ENCODE results near the gene PANK1. TPM values are rescaled to one million over a fixed set of nuclear protein-coding genes. Genes with fewer than 3 reads are reported as not detected.

The PANK1 gene
- total RNA-seq, 4 donors from 2014 or later, result under 0.01 to 25.9 (median 2.6) TPM

GRCh38 chr10:89540420-89540949 lies 104.6 kb downstream of the PANK1 start:
- H3K9me3 ChIP-seq, result no peaks in the 10 kb centered on the region
- H3K36me3 ChIP-seq, result no peaks in the 10 kb centered on the region
- no peaks in the 10 kb centered on the region for H3K27me3 ChIP-seq
- intact Hi-C loops (cut with DNase I; ENCODE audit: low total_unique reads), result no loop called here
- no peak overlapping the region for H3K27ac ChIP-seq
- TF ChIP-seq CTCF (IDR thresholded peaks at IDR 0.05), result no peak
- TF ChIP-seq POLR2A (IDR thresholded peaks at IDR 0.05), result no peak
- no peak overlapping the region for H3K4me3 ChIP-seq
- DNase-seq, result no peak
- peaks cover 0 to 2% of the 10 kb centered on the region in 2 donors for H3K4me1 ChIP-seq

- no peak for DNase-seq
- intact Hi-C loops (cut with DNase I; ENCODE audit: low total_unique reads), result no loop called here
- no peaks in the 10 kb centered on the region for H3K9me3 ChIP-seq
- H3K4me1 ChIP-seq, result peaks cover 0 to 8% of the 10 kb centered on the region in 2 donors
- peaks cover 0 to 26% of the 10 kb centered on the region in 2 donors for H3K27me3 ChIP-seq
- H3K4me3 ChIP-seq, result no peak overlapping the region
- no peak overlapping the region for H3K27ac ChIP-seq
- H3K36me3 ChIP-seq, result no peaks in the 10 kb centered on the region
- no peak for TF ChIP-seq POLR2A (IDR thresholded peaks at IDR 0.05)
- TF ChIP-seq CTCF (IDR thresholded peaks at IDR 0.05), result no peak
These were observed 107.7 kb downstream of the PANK1 start for GRCh38 chr10:89537364-89537763.

- TF ChIP-seq POLR2A (IDR thresholded peaks at IDR 0.05) (no peak), CTCF (IDR thresholded peaks at IDR 0.05) (no peak)
- H3K4me1 ChIP-seq, result peaks cover 0 to 8% of the 10 kb centered on the region in 2 donors
- intact Hi-C loops (cut with DNase I; ENCODE audit: low total_unique reads), result no loop called here
- no peak for DNase-seq
- H3K9me3 ChIP-seq, result no peaks in the 10 kb centered on the region
- no peaks in the 10 kb centered on the region for H3K36me3 ChIP-seq
- H3K27me3 ChIP-seq, result peaks cover 0 to 37% of the 10 kb centered on the region in 2 donors
- H3K27ac ChIP-seq, result no peak overlapping the region
- H3K4me3 ChIP-seq, result peak overlapping the region in 1 of 2 donors; percentile 36
These were observed 109.1 kb downstream of the PANK1 start for GRCh38 chr10:89536013-89536354.

GRCh38 chr10:89535171-89536012 lies 109.7 kb downstream of the PANK1 start, which contains the start of gene SLC16A12:
TSS of gene SLC16A12 (minus strand) at chr10:89535594. CDS start at chr10:89462578, 73,016 bp downstream.
- Histone ChIP-seq H3K27ac (no peak within 1 kb of the TSS), H3K4me1 (peaks cover 0 to 8% of the 10 kb centered on the region in 2 donors), H3K27me3 (peaks cover 0 to 37% of the 10 kb centered on the region in 2 donors), H3K36me3 (no peaks in the 10 kb centered on the region), H3K9me3 (no peaks in the 10 kb centered on the region), H3K4me3 (peak within 1 kb of the TSS; percentile 2 to 36)
- DNase-seq, result no peak
- intact Hi-C loops (cut with DNase I; ENCODE audit: low total_unique reads), result no loop called here
- TF ChIP-seq CTCF (IDR thresholded peaks at IDR 0.05) (no peak), POLR2A (IDR thresholded peaks at IDR 0.05) (no peak)

- Histone ChIP-seq H3K36me3 (no peaks in the 10 kb centered on the region), H3K27ac (no peak overlapping the region), H3K4me1 (peaks cover 0 to 8% of the 10 kb centered on the region in 2 donors), H3K4me3 (peak overlapping the region in 1 of 2 donors; percentile 2), H3K27me3 (peaks cover 0 to 37% of the 10 kb centered on the region in 2 donors), H3K9me3 (no peaks in the 10 kb centered on the region)
- no peak for DNase-seq
- intact Hi-C loops (cut with DNase I; ENCODE audit: low total_unique reads), result no loop called here
- TF ChIP-seq POLR2A (IDR thresholded peaks at IDR 0.05) (no peak), CTCF (IDR thresholded peaks at IDR 0.05) (no peak)
These were observed 110.2 kb downstream of the PANK1 start for GRCh38 chr10:89534826-89535166.

All from uterus (tissue), 4 donors.